ENCODE measurements around the gene NTSR2. TPM values are rescaled to one million over a fixed set of nuclear protein-coding genes. Genes with fewer than 3 reads are reported as not detected.
A peak's percentile ranks its signal among the peaks of the same experiment; 100 is the strongest.

NTSR2 gene
- total and polyA plus RNA-seq, 12 donors = 0.10 to 0.15 TPM; not detected in 10

DNA sequence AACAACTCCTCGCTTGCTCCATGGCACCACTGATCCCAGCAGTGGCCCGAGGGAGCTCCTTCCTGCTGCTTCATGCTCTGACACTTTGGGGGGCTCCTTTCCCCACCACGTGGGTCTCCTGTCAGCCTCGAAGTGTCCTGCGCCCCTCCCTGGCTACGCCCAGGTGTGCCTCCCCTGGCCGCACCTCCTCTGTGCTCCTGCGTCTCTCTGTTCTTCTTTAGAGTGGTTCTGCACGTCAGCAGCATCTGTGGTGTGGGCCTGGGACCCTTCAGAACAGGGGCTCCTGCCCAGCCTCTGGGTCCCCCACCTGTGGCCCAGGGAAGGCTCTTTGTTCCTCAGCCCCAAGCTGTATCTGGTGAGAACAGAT, 26.7 kb upstream of the NTSR2 start:
- ATAC-seq (no peak), DNase-seq (no peak)
- H3K9me3 ChIP-seq = no peaks in the 10 kb centered on the region
- H3K4me1 ChIP-seq = peaks cover 0 to 38% (median 26%) of the 10 kb centered on the region in 9 donors
- 65 to 72% methylated on average over 9 of the region's 9 CpGs for WGBS, 2 donors
- H3K27ac ChIP-seq = peak overlapping the region in 4 of 10 donors; percentile 54 to 70 (median 62)
- H3K27me3 ChIP-seq = no peaks in the 10 kb centered on the region
- H3K36me3 ChIP-seq = no peaks in the 10 kb centered on the region
- intact Hi-C loops (cut with DNase I) = loop anchor here in 2 of 10 donors (5.0 kb wide), 1 partner anchor 46 kb away; no protein-coding TSS in a partner anchor
- TF ChIP-seq, protein P1, sequence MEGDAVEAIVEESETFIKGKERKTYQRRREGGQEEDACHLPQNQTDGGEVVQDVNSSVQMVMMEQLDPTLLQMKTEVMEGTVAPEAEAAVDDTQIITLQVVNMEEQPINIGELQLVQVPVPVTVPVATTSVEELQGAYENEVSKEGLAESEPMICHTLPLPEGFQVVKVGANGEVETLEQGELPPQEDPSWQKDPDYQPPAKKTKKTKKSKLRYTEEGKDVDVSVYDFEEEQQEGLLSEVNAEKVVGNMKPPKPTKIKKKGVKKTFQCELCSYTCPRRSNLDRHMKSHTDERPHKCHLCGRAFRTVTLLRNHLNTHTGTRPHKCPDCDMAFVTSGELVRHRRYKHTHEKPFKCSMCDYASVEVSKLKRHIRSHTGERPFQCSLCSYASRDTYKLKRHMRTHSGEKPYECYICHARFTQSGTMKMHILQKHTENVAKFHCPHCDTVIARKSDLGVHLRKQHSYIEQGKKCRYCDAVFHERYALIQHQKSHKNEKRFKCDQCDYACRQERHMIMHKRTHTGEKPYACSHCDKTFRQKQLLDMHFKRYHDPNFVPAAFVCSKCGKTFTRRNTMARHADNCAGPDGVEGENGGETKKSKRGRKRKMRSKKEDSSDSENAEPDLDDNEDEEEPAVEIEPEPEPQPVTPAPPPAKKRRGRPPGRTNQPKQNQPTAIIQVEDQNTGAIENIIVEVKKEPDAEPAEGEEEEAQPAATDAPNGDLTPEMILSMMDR (IDR thresholded peaks at IDR 0.05) = no peak
- no peak overlapping the region for H3K4me3 ChIP-seq

DNA sequence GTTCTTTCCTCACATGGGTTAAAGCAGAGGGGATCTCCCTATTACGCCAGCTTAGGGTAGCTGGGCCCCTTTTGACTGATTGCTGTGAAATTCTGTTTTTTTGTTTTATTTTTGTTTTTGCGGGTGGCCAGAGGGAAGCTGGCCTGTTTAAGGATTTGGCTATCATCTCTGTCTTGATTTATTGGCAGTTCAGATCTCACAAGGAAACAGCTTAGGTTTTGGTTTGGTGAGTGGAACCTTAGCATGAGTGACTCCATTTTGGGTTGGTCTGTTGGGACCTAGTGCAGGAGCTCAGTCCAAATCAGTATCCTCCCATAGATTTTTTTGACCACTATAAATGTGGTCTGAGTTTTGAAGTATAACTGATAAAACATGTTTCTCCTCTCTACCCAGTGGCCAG, 25.6 kb upstream of the NTSR2 start:
- TF ChIP-seq, protein P1 (IDR thresholded peaks at IDR 0.05) = no peak
- Histone ChIP-seq H3K36me3 (no peaks in the 10 kb centered on the region), H3K4me3 (no peak overlapping the region), H3K9me3 (no peaks in the 10 kb centered on the region), H3K4me1 (peaks cover 0 to 37% (median 26%) of the 10 kb centered on the region in 9 donors), H3K27ac (no peak overlapping the region), H3K27me3 (no peaks in the 10 kb centered on the region)
- intact Hi-C loops (cut with DNase I) = loop anchor here in 3 of 10 donors (2.0 to 5.0 kb wide), 2 partner anchors 47 kb away; no protein-coding TSS in a partner anchor
- WGBS, 2 donors = 99 to 100% methylated on average over 2 of the region's 2 CpGs
- DNase-seq (no peak), ATAC-seq (no peak)

DNA sequence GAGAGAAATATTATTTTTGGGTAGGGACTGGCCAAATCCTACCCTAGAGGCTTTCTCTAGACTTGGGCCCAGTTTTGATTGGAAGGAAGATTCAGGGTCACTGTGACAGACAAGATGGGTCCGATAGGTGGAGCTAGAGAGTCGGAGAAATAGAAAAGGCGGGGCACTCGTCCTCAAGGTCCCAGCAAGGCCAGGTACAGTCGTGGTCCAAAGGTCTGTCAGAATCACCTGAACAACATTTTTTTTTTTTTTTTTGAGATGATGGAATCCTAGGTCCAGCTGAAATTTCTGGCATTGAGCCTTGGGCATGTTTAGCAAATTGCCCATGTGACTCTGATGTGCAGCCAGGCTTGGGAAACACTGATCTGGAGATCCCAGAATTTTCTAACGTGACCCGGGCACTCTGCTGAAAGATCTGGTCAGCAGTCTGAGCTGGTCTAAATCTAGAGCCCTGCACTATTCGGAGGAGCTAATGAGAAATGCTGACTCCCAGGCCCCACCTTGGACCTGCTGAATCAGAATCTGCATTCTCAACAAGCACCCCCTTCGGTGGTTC, 23.0 kb upstream of the NTSR2 start:
- TF ChIP-seq, protein P1 (IDR thresholded peaks at IDR 0.05) = peak; percentile 66 to 89 (median 80)
- Histone ChIP-seq H3K27me3 (no peaks in the 10 kb centered on the region), H3K36me3 (no peaks in the 10 kb centered on the region), H3K27ac (no peak overlapping the region), H3K4me1 (peaks cover 0 to 42% (median 30%) of the 10 kb centered on the region in 9 donors), H3K9me3 (no peaks in the 10 kb centered on the region), H3K4me3 (no peak overlapping the region)
- intact Hi-C loops (cut with DNase I) = loop anchor here in 8 of 10 donors (1.0 to 5.0 kb wide), 5 partner anchors 84 to 90 kb away; no protein-coding TSS in a partner anchor
- WGBS, 2 donors = 16 to 19% methylated on average over 9 of the region's 9 CpGs
- ATAC-seq (peak in 7 of 8 donors; percentile 35 to 63 (median 53)), DNase-seq (peak in 1 of 2 donors; percentile 76)

DNA sequence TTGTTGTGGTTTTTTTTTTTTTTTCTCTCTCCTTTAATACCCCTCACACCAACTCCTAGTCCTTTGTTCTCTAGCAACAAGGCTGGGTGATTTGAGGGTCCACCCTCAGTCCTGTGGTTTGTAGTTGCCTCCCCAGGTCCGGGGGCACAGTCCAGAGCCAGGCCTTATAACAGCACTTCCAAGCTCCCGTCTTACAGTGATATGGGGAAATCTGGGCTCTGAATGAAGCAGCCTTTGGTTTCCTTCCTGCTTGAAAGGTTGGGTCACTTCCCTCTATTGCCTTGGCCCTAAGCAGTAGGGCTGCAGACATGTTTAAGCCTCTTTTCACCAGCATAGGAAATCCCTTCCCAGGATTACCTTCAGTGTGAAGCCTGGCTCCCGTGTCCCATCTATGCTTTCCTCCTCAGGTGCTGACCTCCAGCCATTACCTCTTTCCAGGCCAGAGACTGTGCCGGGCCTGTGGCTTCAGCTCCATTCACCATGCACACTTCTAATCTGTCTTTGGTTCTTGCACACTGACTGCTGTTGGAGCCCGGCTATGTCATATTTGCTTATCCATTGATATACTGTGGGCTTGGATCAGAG, 21.2 kb upstream of the NTSR2 start:
- intact Hi-C loops (cut with DNase I) = loop anchor here in 2 of 10 donors (5.0 kb wide), 1 partner anchor 86 kb away; no protein-coding TSS in a partner anchor

More for the DNA sequence above, 21.2 kb upstream of the NTSR2 start:
- H3K9me3 ChIP-seq = no peaks in the 10 kb centered on the region
- peaks cover 0 to 32% (median 19%) of the 10 kb centered on the region in 9 donors for H3K4me1 ChIP-seq
- 81 to 88% methylated on average over 5 of the region's 5 CpGs for WGBS, 2 donors
- no peaks in the 10 kb centered on the region for H3K36me3 ChIP-seq
- no peak overlapping the region for H3K4me3 ChIP-seq
- TF ChIP-seq, protein P1 (IDR thresholded peaks at IDR 0.05) = no peak
- ATAC-seq = no peak
- H3K27ac ChIP-seq = peak overlapping the region in 1 of 10 donors; percentile 44
- DNase-seq = no peak
- H3K27me3 ChIP-seq = peaks cover 0 to 2% (median 0%) of the 10 kb centered on the region in 7 donors
